ENCODE measurements around the gene ADORA1.

GRCh38 chr1:203081465-203082230 lies 45.9 kb upstream of the ADORA1 start:
- TF ChIP-seq CTCF (IDR thresholded peaks at IDR 0.05), result no peak
- no peak for TF ChIP-seq POLR2A (IDR thresholded peaks at IDR 0.05)

Data from thyroid gland (tissue), 4 donors.